ENCODE measurements around the gene KIAA0232. TPM values are rescaled to one million over a fixed set of nuclear protein-coding genes. Genes with fewer than 3 reads are reported as not detected.

Gene KIAA0232
- total RNA-seq, 1 experiment from 2014 or later, result 28.5 TPM

- no peak for TF ChIP-seq CTCF (conservative IDR thresholded peaks at IDR 0.05)
- H3K9ac ChIP-seq (ENCODE audit: extremely low read depth, insufficient read length, low read length), result no peak overlapping the region
- no peak overlapping the region for H2AK5ac ChIP-seq (ENCODE audit: insufficient read length, low read length)
- no peak overlapping the region for H3K18ac ChIP-seq (ENCODE audit: insufficient read length, low read depth, low read length)
- no peak overlapping the region for H2AFZ ChIP-seq (ENCODE audit: low read length)
- H3K4ac ChIP-seq (ENCODE audit: low read depth, low read length), result no peak overlapping the region
- no peak overlapping the region for H3K27ac ChIP-seq (ENCODE audit: insufficient read length, low read depth, low read length)
- no peak overlapping the region; a peak in 2 of 7 replicates for H3K27ac Mint-ChIP-seq
- H2BK20ac ChIP-seq (ENCODE audit: low read depth, low read length, poor library complexity, severe bottlenecking), result no peak overlapping the region
- H3K27me3 ChIP-seq (ENCODE audit: insufficient read depth, low read length), result no peaks in the 10 kb centered on the region
- H3K23ac ChIP-seq (ENCODE audit: insufficient read length, low read depth, low read length), result no peak overlapping the region
- peaks cover 1% of the 10 kb centered on the region; the same call in 1 of the 2 replicates for H3K27me3 Mint-ChIP-seq (ENCODE audit: low read depth)
- H4K20me1 ChIP-seq (ENCODE audit: control insufficient read depth, insufficient read depth, insufficient read length), result no peaks in the 10 kb centered on the region
- H3K4me2 ChIP-seq (ENCODE audit: insufficient read depth, insufficient read length, low read length), result no peak overlapping the region
- H2BK120ac ChIP-seq (ENCODE audit: low read depth, low read length, poor library complexity, severe bottlenecking), result no peak overlapping the region
- H3T11ph ChIP-seq (ENCODE audit: low read length), result no peak overlapping the region
- H3K9me3 Mint-ChIP-seq, result no peaks in the 10 kb centered on the region
- H2BK5ac ChIP-seq (ENCODE audit: insufficient read length, low read length), result no peak overlapping the region
- H3K4me1 ChIP-seq (ENCODE audit: insufficient read depth, low read length), result no peaks in the 10 kb centered on the region; the same call in 1 of the 2 replicates
- no peak overlapping the region for H3K14ac ChIP-seq (ENCODE audit: insufficient read depth, low read length)
- H3K4me3 Mint-ChIP-seq, result no peak overlapping the region
- H4K91ac ChIP-seq (ENCODE audit: insufficient read length, low read depth, low read length), result no peak overlapping the region
- H3K79me1 ChIP-seq (ENCODE audit: insufficient read depth, low read depth, low read length, poor library complexity, severe bottlenecking), result no peaks in the 10 kb centered on the region
- peaks cover 32 to 67% (median 67%) of the 10 kb centered on the region in 3 experiments; a peak in 6 of 7 replicates for H3K36me3 Mint-ChIP-seq (ENCODE audit: insufficient read depth in 1 of 3, low read depth in 3 of 3)
- H3K4me1 Mint-ChIP-seq, result peaks cover 11% of the 10 kb centered on the region in 2 experiments
- H2BK15ac ChIP-seq (ENCODE audit: low read depth, low read length), result no peak overlapping the region
- no CpG with 5 or more reads among the region's 7 CpGs for WGBS (ENCODE audit: extremely low coverage, insufficient read length, low lambda C conversion rate)
- DNase-seq, result no peak
- H2BK12ac ChIP-seq (ENCODE audit: insufficient read length, low read depth, low read length), result no peak overlapping the region
- H3K56ac ChIP-seq (ENCODE audit: insufficient read length, low read depth, low read length), result no peak overlapping the region
- H3K79me2 ChIP-seq (ENCODE audit: insufficient read depth, low read length), result no peaks in the 10 kb centered on the region
- H4K8ac ChIP-seq (replicated peaks; ENCODE audit: insufficient read length, low read depth, low read length), result no peak overlapping the region
- no peak overlapping the region for H4K5ac ChIP-seq (ENCODE audit: insufficient read length, low read depth, low read length)
- H3K9me3 ChIP-seq (ENCODE audit: control insufficient read depth, low read depth, low read length), result no peaks in the 10 kb centered on the region
- H3K23me2 ChIP-seq (ENCODE audit: insufficient read length, low read depth, low read length, poor library complexity, severe bottlenecking), result no peaks in the 10 kb centered on the region
Measured at GRCh38 chr4:6880691-6881090, 98.2 kb downstream of the KIAA0232 start.

Data from H9 (cell line).